Renal cortex interstitium (tissue), 11 donors: ENCODE results near the gene CDK17. TPM values are rescaled to one million over a fixed set of nuclear protein-coding genes. Genes with fewer than 3 reads are reported as not detected.
"Not testable (repeated sequence)": the region's sequence is repeated elsewhere in the genome, so short reads cannot be mapped to it uniquely, and the experiment has no call there.

ENCODE experiments used
- DNase-seq, 11 donors: peaks; one replicate each; pipeline ENCODE4 v3.0.0-alpha.2; 2013; ENCODE audit warnings: low read depth in 9 of 11, low spot score in 4 of 11; ENCODE audit errors: extremely low read depth in 1 of 11
- polyA plus RNA-seq, 3 donors: library from polyadenylated mRNA; unstranded; fragments of 120-200 nt; gene quantifications; one replicate each; pipeline ENCODE4 v1.2.1, GENCODE V29; 2013; ENCODE audit not compliant: insufficient read length in 3 of 3

The CDK17 gene
- polyA plus RNA-seq, 3 donors = 32.0 to 43.3 (median 36.7) TPM

GRCh38 chr12:96399120-96399918 lies 920 bp downstream of the CDK17 start:
- DNase-seq = peak in 9 of 11 donors; percentile 38 to 66 (median 54)

- no peak for DNase-seq
Observed at GRCh38 chr12:96398424-96399119, 1.7 kb downstream of the CDK17 start.

GRCh38 chr12:96397756-96398423 lies 2.3 kb downstream of the CDK17 start:
- no peak for DNase-seq

GRCh38 chr12:96396914-96397313 lies 3.3 kb downstream of the CDK17 start:
- no peak for DNase-seq

- DNase-seq = no peak
Observed at GRCh38 chr12:96396209-96396608, 4.0 kb downstream of the CDK17 start.

GRCh38 chr12:96395236-96395635 lies 5.0 kb downstream of the CDK17 start:
- DNase-seq = no peak

GRCh38 chr12:96393229-96393628 lies 7.0 kb downstream of the CDK17 start:
- DNase-seq = not testable (repeated sequence)

GRCh38 chr12:96392397-96392796 lies 7.8 kb downstream of the CDK17 start:
- no peak for DNase-seq

GRCh38 chr12:96387981-96388380 lies 12.3 kb downstream of the CDK17 start:
- DNase-seq = no peak

- no peak for DNase-seq
Observed at GRCh38 chr12:96386794-96387193, 13.4 kb downstream of the CDK17 start.

GRCh38 chr12:96383991-96384390 lies 16.2 kb downstream of the CDK17 start:
- no peak for DNase-seq

GRCh38 chr12:96383371-96383770 lies 16.9 kb downstream of the CDK17 start:
- no peak for DNase-seq

GRCh38 chr12:96379743-96380142 lies 20.5 kb downstream of the CDK17 start:
- not testable (repeated sequence) for DNase-seq

GRCh38 chr12:96378319-96378718 lies 21.9 kb downstream of the CDK17 start:
- no peak for DNase-seq

- DNase-seq = no peak
Observed at GRCh38 chr12:96376865-96377264, 23.4 kb downstream of the CDK17 start.

GRCh38 chr12:96375841-96376604 lies 24.2 kb downstream of the CDK17 start:
- DNase-seq = no peak

GRCh38 chr12:96375170-96375569 lies 25.1 kb downstream of the CDK17 start:
- DNase-seq = no peak

GRCh38 chr12:96371790-96372699 lies 28.2 kb downstream of the CDK17 start:
- DNase-seq = no peak
